GM23338 (cell line): ENCODE data around the gene PDE4C. TPM values are rescaled to one million over a fixed set of nuclear protein-coding genes. Genes with fewer than 3 reads are reported as not detected.

Experiments used
- CREB1 ChIP-seq: fragments of 250-450 bp; sonication (Bioruptor Pico); IDR thresholded peaks from 2 replicates; pipeline ENCODE4 v1.5.0; 2020; ENCODE audit warnings: low read depth, mild to moderate bottlenecking, moderate library complexity
- EZH2 ChIP-seq: fragments of 200-600 bp; sonication (generic); IDR thresholded peaks from one replicate; pipeline ENCODE4 v1.8.0; 2017; ENCODE audit warnings: antibody characterized with exemption, mild to moderate bottlenecking, low read depth; ENCODE audit not compliant: unreplicated experiment
- STAT1 ChIP-seq: IDR thresholded peaks from one replicate; pipeline ENCODE4 v1.6.1; 2016; ENCODE audit warnings: antibody characterized with exemption; ENCODE audit not compliant: unreplicated experiment
- ZNF331 ChIP-seq: fragments of 250-450 bp; sonication (Bioruptor Pico); IDR thresholded peaks from 2 replicates; pipeline ENCODE4 v1.5.0; 2020; ENCODE audit warnings: low read depth, mild to moderate bottlenecking, moderate library complexity
- polyA plus RNA-seq: library from polyadenylated mRNA; unstranded; fragments of >200 nt; fragmentation: Nextera tagmentation; extraction: Ambion mirVana; gene quantifications from 2 replicates; pipeline ENCODE4 v1.2.1, GENCODE V29; 2016
- total RNA-seq: library from RNA; depleted of rRNA; stranded (reverse); fragments of >200 nt; shearing (Covaris generic); gene quantifications from 2 replicates; pipeline ENCODE4 v1.2.3, GENCODE V29; 2014
- TF ChIP-seq, protein P1 (sequence below): fragments of 250-450 bp; sonication (Bioruptor Pico); IDR thresholded peaks from 2 replicates; pipeline ENCODE4 v1.5.0; 2020; ENCODE audit warnings: mild to moderate bottlenecking, moderate library complexity
- TF ChIP-seq, protein P2 (sequence below), 2 experiments: fragments of 200-600 bp in 1 of 2; sonication (generic) in 1 of 2; conservative IDR thresholded peaks; 2 replicates each; pipeline versions ENCODE4 v1.5.1 to v1.6.1; 2016 to 2017; ENCODE audit warnings: antibody characterized with exemption in 2 of 2, low read depth in 2 of 2, mild to moderate bottlenecking in 2 of 2, moderate library complexity in 1 of 2
- TF ChIP-seq, protein P3 (sequence below): IDR thresholded peaks from 2 replicates; pipeline ENCODE4 v1.6.1; 2016; ENCODE audit warnings: antibody characterized with exemption

The PDE4C gene
- total and polyA plus RNA-seq, 2 experiments from 2014 or later, result 1.6 to 3.6 TPM

DNA sequence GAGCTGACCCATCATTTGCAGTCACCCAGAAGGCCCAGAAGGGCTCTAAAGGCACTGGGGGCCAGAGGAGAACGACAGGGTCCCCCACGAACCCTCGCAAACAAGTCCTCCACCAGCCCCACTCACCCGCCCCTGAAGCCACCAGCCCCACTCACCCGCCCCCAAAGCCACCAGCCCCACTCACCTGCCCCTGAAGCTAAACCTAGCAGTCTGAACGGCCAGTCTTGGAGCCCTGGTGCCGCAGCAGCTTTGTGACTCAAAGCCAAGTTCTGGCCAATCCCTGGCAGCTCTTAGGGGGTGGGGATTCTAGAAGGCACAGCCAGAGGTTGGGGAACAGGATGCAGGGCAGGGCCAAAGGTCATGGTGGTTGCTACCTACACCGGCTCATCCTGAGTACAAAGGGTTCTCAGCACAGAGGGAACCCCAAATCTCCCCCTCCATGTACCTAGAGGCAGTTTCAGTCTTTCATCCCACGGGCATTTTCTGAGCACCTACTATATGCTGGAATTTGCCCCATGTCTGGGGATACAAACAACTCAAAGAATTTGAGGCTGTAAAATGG lies 48.1 kb upstream of the PDE4C start, which contains the start of gene IQCN (continued):
- TF ChIP-seq, protein P1, sequence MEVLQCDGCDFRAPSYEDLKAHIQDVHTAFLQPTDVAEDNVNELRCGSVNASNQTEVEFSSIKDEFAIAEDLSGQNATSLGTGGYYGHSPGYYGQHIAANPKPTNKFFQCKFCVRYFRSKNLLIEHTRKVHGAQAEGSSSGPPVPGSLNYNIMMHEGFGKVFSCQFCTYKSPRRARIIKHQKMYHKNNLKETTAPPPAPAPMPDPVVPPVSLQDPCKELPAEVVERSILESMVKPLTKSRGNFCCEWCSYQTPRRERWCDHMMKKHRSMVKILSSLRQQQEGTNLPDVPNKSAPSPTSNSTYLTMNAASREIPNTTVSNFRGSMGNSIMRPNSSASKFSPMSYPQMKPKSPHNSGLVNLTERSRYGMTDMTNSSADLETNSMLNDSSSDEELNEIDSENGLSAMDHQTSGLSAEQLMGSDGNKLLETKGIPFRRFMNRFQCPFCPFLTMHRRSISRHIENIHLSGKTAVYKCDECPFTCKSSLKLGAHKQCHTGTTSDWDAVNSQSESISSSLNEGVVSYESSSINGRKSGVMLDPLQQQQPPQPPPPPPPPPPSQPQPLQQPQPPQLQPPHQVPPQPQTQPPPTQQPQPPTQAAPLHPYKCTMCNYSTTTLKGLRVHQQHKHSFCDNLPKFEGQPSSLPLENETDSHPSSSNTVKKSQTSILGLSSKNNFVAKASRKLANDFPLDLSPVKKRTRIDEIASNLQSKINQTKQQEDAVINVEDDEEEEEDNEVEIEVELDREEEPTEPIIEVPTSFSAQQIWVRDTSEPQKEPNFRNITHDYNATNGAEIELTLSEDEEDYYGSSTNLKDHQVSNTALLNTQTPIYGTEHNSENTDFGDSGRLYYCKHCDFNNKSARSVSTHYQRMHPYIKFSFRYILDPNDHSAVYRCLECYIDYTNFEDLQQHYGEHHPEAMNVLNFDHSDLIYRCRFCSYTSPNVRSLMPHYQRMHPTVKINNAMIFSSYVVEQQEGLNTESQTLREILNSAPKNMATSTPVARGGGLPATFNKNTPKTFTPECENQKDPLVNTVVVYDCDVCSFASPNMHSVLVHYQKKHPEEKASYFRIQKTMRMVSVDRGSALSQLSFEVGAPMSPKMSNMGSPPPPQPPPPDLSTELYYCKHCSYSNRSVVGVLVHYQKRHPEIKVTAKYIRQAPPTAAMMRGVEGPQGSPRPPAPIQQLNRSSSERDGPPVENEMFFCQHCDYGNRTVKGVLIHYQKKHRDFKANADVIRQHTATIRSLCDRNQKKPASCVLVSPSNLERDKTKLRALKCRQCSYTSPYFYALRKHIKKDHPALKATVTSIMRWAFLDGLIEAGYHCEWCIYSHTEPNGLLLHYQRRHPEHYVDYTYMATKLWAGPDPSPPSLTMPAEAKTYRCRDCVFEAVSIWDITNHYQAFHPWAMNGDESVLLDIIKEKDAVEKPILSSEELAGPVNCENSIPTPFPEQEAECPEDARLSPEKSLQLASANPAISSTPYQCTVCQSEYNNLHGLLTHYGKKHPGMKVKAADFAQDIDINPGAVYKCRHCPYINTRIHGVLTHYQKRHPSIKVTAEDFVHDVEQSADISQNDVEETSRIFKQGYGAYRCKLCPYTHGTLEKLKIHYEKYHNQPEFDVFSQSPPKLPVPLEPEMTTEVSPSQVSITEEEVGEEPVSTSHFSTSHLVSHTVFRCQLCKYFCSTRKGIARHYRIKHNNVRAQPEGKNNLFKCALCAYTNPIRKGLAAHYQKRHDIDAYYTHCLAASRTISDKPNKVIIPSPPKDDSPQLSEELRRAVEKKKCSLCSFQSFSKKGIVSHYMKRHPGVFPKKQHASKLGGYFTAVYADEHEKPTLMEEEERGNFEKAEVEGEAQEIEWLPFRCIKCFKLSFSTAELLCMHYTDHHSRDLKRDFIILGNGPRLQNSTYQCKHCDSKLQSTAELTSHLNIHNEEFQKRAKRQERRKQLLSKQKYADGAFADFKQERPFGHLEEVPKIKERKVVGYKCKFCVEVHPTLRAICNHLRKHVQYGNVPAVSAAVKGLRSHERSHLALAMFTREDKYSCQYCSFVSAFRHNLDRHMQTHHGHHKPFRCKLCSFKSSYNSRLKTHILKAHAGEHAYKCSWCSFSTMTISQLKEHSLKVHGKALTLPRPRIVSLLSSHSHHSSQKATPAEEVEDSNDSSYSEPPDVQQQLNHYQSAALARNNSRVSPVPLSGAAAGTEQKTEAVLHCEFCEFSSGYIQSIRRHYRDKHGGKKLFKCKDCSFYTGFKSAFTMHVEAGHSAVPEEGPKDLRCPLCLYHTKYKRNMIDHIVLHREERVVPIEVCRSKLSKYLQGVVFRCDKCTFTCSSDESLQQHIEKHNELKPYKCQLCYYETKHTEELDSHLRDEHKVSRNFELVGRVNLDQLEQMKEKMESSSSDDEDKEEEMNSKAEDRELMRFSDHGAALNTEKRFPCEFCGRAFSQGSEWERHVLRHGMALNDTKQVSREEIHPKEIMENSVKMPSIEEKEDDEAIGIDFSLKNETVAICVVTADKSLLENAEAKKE (CRISPR knock-in tag), result no peak
- no peak for TF ChIP-seq ZNF331 (CRISPR knock-in tag)
- TF ChIP-seq CREB1 (CRISPR knock-in tag), result no peak
- TF ChIP-seq EZH2, result no peak
- TF ChIP-seq STAT1, result no peak
- TF ChIP-seq, protein P2, sequence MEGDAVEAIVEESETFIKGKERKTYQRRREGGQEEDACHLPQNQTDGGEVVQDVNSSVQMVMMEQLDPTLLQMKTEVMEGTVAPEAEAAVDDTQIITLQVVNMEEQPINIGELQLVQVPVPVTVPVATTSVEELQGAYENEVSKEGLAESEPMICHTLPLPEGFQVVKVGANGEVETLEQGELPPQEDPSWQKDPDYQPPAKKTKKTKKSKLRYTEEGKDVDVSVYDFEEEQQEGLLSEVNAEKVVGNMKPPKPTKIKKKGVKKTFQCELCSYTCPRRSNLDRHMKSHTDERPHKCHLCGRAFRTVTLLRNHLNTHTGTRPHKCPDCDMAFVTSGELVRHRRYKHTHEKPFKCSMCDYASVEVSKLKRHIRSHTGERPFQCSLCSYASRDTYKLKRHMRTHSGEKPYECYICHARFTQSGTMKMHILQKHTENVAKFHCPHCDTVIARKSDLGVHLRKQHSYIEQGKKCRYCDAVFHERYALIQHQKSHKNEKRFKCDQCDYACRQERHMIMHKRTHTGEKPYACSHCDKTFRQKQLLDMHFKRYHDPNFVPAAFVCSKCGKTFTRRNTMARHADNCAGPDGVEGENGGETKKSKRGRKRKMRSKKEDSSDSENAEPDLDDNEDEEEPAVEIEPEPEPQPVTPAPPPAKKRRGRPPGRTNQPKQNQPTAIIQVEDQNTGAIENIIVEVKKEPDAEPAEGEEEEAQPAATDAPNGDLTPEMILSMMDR (conservative IDR thresholded peaks at IDR 0.05; ENCODE audit: low read depth in 2 of 2), result no peak
- TF ChIP-seq, protein P3, sequence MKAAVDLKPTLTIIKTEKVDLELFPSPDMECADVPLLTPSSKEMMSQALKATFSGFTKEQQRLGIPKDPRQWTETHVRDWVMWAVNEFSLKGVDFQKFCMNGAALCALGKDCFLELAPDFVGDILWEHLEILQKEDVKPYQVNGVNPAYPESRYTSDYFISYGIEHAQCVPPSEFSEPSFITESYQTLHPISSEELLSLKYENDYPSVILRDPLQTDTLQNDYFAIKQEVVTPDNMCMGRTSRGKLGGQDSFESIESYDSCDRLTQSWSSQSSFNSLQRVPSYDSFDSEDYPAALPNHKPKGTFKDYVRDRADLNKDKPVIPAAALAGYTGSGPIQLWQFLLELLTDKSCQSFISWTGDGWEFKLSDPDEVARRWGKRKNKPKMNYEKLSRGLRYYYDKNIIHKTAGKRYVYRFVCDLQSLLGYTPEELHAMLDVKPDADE, result no peak
